Keratinocyte (primary cell): ENCODE measurements around the gene NHLRC2. TPM values are rescaled to one million over a fixed set of nuclear protein-coding genes. Genes with fewer than 3 reads are reported as not detected.

Source experiments
- DNase-seq: peaks from one replicate; pipeline ENCODE4 v3.0.0-alpha.2; 2011; ENCODE audit warnings: low read depth, missing footprints, low spot score
- FAIRE-seq: peaks from 2 replicates; lab custom pipeline; 2011; peaks lifted over from hg19 to GRCh38; lab: Jason Lieb, UNC
- H2AFZ ChIP-seq: 2 replicates; pipeline ENCODE4 v1.6.0; 2012; ENCODE audit warnings: low read length, control low read depth, inconsistent platforms; ENCODE audit not compliant: control insufficient read depth
- H3K27ac ChIP-seq: 2 replicates; pipeline ENCODE4 v1.5.1; 2011; ENCODE audit warnings: low read length; ENCODE audit not compliant: control insufficient read depth, insufficient read depth
- H3K27me3 ChIP-seq: 3 replicates; pipeline ENCODE4 v1.6.0; 2011; ENCODE audit warnings: low read length; ENCODE audit not compliant: control insufficient read depth, insufficient read depth; ENCODE audit errors: extremely low read depth
- H3K36me3 ChIP-seq, 2 experiments: 2 replicates in 1 of 2; 3 replicates in 1 of 2; pipeline ENCODE4 v1.5.1; 2011; ENCODE audit warnings: low read length in 2 of 2, mild to moderate bottlenecking in 1 of 2; ENCODE audit not compliant: control insufficient read depth in 2 of 2, insufficient read depth in 2 of 2; ENCODE audit errors: extremely low read depth in 1 of 2
- H3K4me1 ChIP-seq: 3 replicates; pipeline ENCODE4 v1.5.1; 2011; ENCODE audit warnings: low read length; ENCODE audit not compliant: control insufficient read depth, insufficient read depth; ENCODE audit errors: extremely low read depth
- H3K4me2 ChIP-seq: 3 replicates; pipeline ENCODE4 v1.6.0; 2011; ENCODE audit warnings: low read depth, low read length; ENCODE audit not compliant: control insufficient read depth, insufficient read depth; ENCODE audit errors: extremely low read depth
- H3K4me3 ChIP-seq, 3 experiments: fragments of 200-600 bp in 1 of 3; sonication (generic) in 1 of 3; 2 replicates in 2 of 3; 3 replicates in 1 of 3; pipeline ENCODE4 v1.5.1; 2011 to 2016; ENCODE audit warnings: low read length in 3 of 3, mild to moderate bottlenecking in 3 of 3, control low read depth in 2 of 3, inconsistent platforms in 1 of 3, low read depth in 1 of 3, mixed read lengths in 1 of 3, mixed run types in 1 of 3, moderate library complexity in 1 of 3; ENCODE audit not compliant: control insufficient read depth in 2 of 3, insufficient read depth in 2 of 3; ENCODE audit errors: extremely low read depth in 1 of 3
- H3K79me2 ChIP-seq: 2 replicates; pipeline ENCODE4 v1.6.0; 2012; ENCODE audit warnings: low read length; ENCODE audit not compliant: control insufficient read depth, insufficient read depth
- H3K9ac ChIP-seq: 3 replicates; pipeline ENCODE4 v1.6.0; 2011; ENCODE audit warnings: low read length; ENCODE audit not compliant: control insufficient read depth, insufficient read depth; ENCODE audit errors: extremely low read depth
- H3K9me1 ChIP-seq: 3 replicates; pipeline ENCODE4 v1.6.0; 2011; ENCODE audit warnings: low read length; ENCODE audit not compliant: control insufficient read depth, insufficient read depth; ENCODE audit errors: extremely low read depth
- H3K9me3 ChIP-seq: 2 replicates; pipeline ENCODE4 v1.5.1; 2012; ENCODE audit warnings: low read depth, low read length; ENCODE audit not compliant: control insufficient read depth
- H4K20me1 ChIP-seq: 3 replicates; pipeline ENCODE4 v1.6.0; 2011; ENCODE audit warnings: low read length; ENCODE audit not compliant: control insufficient read depth, insufficient read depth; ENCODE audit errors: extremely low read depth
- CTCF ChIP-seq, 3 experiments: IDR thresholded peaks in 1 of 3; conservative IDR thresholded peaks in 1 of 3; optimal IDR thresholded peaks in 1 of 3; 2 replicates in 2 of 3; 3 replicates in 1 of 3; pipeline versions ENCODE3 to v1.5.1; 2011; ENCODE audit warnings: low read length in 3 of 3, mild to moderate bottlenecking in 3 of 3, moderate library complexity in 2 of 3, control low read depth in 1 of 3, inconsistent platforms in 1 of 3; ENCODE audit not compliant: insufficient read depth in 2 of 3; ENCODE audit errors: extremely low read depth in 1 of 3
- EZH2 ChIP-seq: IDR thresholded peaks from one replicate; pipeline ENCODE4 v1.6.1; 2012; ENCODE audit warnings: inconsistent platforms, mild to moderate bottlenecking, low read length, moderate library complexity
- dilution Hi-C: fragments of 300-500 bp; cut with MboI; formaldehyde crosslinking; loops from one replicate; pipeline ENCODE4 v1.7.0; 2020; ENCODE audit warnings: low sequenced_read_pairs; ENCODE audit not compliant: extremely low pct_ligation_motif_present
- polyA plus RNA-seq, 5 experiments: library from polyadenylated mRNA; depleted of rRNA in 3 of 5; stranded (reverse) in 3 of 5; stranded (forward) in 1 of 5; unstranded in 1 of 5; fragments of >200 nt; gene quantifications; 1 replicate in 1 of 5; 2 replicates in 3 of 5; 3 replicates in 1 of 5; pipeline versions ENCODE4 v1.2.1 to v1.2.3, GENCODE V29; 2011 to 2012; ENCODE audit warnings: missing spikeins in 2 of 5, low read depth in 1 of 5, low replicate concordance in 1 of 5

The NHLRC2 gene
- polyA plus RNA-seq, 1 donor (not counting 4 experiments of a cell fraction or from before 2014, with no cell fraction given): 7.5 TPM

- Histone ChIP-seq H3K27me3 (no peaks in the 10 kb centered on the region), H3K27ac (no peak overlapping the region), H3K9ac (no peak overlapping the region), H3K9me3 (no peaks in the 10 kb centered on the region), H3K4me3 (no peak overlapping the region), H3K9me1 (no peaks in the 10 kb centered on the region), H3K4me2 (no peak overlapping the region), H4K20me1 (no peaks in the 10 kb centered on the region), H3K79me2 (peaks cover 7% of the 10 kb centered on the region), H3K4me1 (no peaks in the 10 kb centered on the region), H3K36me3 (no peaks in the 10 kb centered on the region), H2AFZ (no peak overlapping the region)
- dilution Hi-C loops: no loop called here
- no peak for TF ChIP-seq CTCF (optimal IDR thresholded peaks at IDR 0.05 in 1 of 3, IDR thresholded peaks at IDR 0.05 in 1 of 3, conservative IDR thresholded peaks at IDR 0.05 in 1 of 3; ENCODE audit: extremely low read depth in 1 of 3, insufficient read depth in 2 of 3, low read length in 3 of 3)
- TF ChIP-seq EZH2: no peak
- DNase-seq (no peak), FAIRE-seq (no peak)
These were observed 12.3 kb downstream of the NHLRC2 start for GRCh38 chr10:113866551-113867394.

GRCh38 chr10:113867904-113868303, 13.4 kb downstream of the NHLRC2 start:
- Histone ChIP-seq H3K9ac (no peak overlapping the region), H4K20me1 (no peaks in the 10 kb centered on the region), H3K27me3 (no peaks in the 10 kb centered on the region), H3K9me1 (no peaks in the 10 kb centered on the region), H3K4me1 (no peaks in the 10 kb centered on the region), H3K79me2 (peaks cover 10% of the 10 kb centered on the region), H3K27ac (no peak overlapping the region), H3K36me3 (no peaks in the 10 kb centered on the region), H3K9me3 (no peaks in the 10 kb centered on the region), H2AFZ (no peak overlapping the region), H3K4me3 (no peak overlapping the region), H3K4me2 (no peak overlapping the region)
- DNase-seq: no peak
- FAIRE-seq: no peak
- dilution Hi-C loops: no loop called here
- TF ChIP-seq CTCF (optimal IDR thresholded peaks at IDR 0.05 in 1 of 3, IDR thresholded peaks at IDR 0.05 in 1 of 3, conservative IDR thresholded peaks at IDR 0.05 in 1 of 3; ENCODE audit: extremely low read depth in 1 of 3, insufficient read depth in 2 of 3, low read length in 3 of 3) (no peak), EZH2 (no peak)
